ENCODE results near the gene ARHGAP15.

DNA sequence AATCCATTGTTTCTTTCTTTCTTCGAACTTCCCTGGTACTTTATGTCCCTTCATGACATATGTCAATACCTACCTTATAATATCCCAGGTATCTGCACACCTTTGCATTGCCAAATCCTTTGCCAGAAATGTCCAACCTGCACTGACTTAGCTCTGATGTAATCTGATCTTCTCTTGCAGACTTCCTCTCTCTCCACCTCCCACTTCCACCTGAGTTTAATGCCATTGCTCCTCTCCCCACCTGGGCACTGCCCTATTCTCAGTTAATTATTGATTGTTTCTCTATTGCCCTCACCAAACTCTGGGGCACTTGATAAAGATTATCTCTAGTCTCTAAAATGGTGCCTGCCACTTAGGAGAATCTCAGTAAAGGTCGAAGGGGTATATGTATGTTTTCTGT, 23.0 kb downstream of the ARHGAP15 start:
- TF ChIP-seq, protein P1, sequence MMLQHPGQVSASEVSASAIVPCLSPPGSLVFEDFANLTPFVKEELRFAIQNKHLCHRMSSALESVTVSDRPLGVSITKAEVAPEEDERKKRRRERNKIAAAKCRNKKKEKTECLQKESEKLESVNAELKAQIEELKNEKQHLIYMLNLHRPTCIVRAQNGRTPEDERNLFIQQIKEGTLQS (IDR thresholded peaks at IDR 0.05), result no peak
- no peak for TF ChIP-seq NR2F2 (IDR thresholded peaks at IDR 0.05)
- TF ChIP-seq, protein P2, sequence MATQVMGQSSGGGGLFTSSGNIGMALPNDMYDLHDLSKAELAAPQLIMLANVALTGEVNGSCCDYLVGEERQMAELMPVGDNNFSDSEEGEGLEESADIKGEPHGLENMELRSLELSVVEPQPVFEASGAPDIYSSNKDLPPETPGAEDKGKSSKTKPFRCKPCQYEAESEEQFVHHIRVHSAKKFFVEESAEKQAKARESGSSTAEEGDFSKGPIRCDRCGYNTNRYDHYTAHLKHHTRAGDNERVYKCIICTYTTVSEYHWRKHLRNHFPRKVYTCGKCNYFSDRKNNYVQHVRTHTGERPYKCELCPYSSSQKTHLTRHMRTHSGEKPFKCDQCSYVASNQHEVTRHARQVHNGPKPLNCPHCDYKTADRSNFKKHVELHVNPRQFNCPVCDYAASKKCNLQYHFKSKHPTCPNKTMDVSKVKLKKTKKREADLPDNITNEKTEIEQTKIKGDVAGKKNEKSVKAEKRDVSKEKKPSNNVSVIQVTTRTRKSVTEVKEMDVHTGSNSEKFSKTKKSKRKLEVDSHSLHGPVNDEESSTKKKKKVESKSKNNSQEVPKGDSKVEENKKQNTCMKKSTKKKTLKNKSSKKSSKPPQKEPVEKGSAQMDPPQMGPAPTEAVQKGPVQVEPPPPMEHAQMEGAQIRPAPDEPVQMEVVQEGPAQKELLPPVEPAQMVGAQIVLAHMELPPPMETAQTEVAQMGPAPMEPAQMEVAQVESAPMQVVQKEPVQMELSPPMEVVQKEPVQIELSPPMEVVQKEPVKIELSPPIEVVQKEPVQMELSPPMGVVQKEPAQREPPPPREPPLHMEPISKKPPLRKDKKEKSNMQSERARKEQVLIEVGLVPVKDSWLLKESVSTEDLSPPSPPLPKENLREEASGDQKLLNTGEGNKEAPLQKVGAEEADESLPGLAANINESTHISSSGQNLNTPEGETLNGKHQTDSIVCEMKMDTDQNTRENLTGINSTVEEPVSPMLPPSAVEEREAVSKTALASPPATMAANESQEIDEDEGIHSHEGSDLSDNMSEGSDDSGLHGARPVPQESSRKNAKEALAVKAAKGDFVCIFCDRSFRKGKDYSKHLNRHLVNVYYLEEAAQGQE (IDR thresholded peaks at IDR 0.05), result no peak
- TF ChIP-seq, protein P3, sequence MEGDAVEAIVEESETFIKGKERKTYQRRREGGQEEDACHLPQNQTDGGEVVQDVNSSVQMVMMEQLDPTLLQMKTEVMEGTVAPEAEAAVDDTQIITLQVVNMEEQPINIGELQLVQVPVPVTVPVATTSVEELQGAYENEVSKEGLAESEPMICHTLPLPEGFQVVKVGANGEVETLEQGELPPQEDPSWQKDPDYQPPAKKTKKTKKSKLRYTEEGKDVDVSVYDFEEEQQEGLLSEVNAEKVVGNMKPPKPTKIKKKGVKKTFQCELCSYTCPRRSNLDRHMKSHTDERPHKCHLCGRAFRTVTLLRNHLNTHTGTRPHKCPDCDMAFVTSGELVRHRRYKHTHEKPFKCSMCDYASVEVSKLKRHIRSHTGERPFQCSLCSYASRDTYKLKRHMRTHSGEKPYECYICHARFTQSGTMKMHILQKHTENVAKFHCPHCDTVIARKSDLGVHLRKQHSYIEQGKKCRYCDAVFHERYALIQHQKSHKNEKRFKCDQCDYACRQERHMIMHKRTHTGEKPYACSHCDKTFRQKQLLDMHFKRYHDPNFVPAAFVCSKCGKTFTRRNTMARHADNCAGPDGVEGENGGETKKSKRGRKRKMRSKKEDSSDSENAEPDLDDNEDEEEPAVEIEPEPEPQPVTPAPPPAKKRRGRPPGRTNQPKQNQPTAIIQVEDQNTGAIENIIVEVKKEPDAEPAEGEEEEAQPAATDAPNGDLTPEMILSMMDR (IDR thresholded peaks at IDR 0.05; ENCODE audit: low read depth, low read length, missing input control), result no peak
- TF ChIP-seq EGR1 (IDR thresholded peaks at IDR 0.05; ENCODE audit: low read depth in 2 of 2), result no peak
- TF ChIP-seq SP1 (IDR thresholded peaks at IDR 0.05), result no peak

Data from liver (tissue), 3 donors.